Activated naive CD4-positive, alpha-beta T cell treated with anti-CD3 and anti-CD28 coated beads, Interleukin-2, amount 50 U/mL, for 24 hours (primary cell): ENCODE data around the gene SNX21.

Experiments
- H3K27ac Mint-ChIP-seq: one replicate; pipeline ENCODE4 v1.8.0; 2021; ENCODE audit warnings: mild to moderate bottlenecking, mixed read lengths
- H3K27me3 Mint-ChIP-seq: one replicate; pipeline ENCODE4 v1.8.0; 2021; ENCODE audit warnings: mixed read lengths
- H3K36me3 Mint-ChIP-seq: one replicate; pipeline ENCODE4 v1.8.0; 2021; ENCODE audit warnings: mixed read lengths
- H3K4me1 Mint-ChIP-seq: one replicate; pipeline ENCODE4 v1.8.0; 2021; ENCODE audit warnings: mixed read lengths
- H3K4me3 Mint-ChIP-seq: one replicate; pipeline ENCODE4 v1.8.0; 2021; ENCODE audit warnings: mild to moderate bottlenecking, mixed read lengths
- H3K9me3 Mint-ChIP-seq: one replicate; pipeline ENCODE4 v1.8.0; 2021; ENCODE audit warnings: mixed read lengths

The SNX21 gene

DNA sequence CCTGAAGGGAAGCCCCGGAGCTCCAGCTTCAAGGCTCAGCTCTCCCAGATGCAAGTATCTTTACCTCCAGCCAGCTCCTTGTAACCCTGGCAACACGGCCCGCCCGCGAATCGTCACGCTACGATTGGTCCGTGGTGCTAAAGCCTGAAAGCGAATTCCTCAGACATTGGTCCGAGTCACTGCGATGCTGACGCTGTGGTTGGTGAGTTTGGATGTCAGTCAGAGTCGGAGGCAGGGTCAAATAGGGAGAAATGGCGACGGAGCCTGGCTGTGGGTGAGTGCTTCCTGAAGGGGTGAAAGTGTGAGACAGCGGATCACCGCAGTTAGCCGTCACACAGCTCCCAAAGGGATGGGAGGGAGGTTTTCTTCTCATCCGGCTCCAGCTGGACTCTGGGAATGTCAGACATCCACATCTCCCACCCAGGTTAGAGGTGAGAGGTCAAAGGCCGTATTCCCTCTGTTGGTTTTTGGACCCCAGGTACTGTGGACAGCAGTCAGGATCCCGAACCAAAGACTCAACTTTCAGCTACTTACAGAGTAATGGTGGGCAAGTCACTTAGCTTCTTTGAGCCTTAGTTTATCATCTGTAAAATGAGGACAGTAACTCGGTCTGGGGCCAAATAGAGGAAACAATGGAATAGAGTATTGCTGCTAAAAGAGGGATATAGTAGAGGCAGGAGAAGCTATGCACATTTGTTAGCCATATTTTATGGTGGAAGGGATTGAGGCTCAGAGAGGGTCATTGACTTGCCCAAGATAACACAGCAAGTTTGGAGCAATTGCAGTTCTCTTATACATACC lies 47.6 kb downstream of the SNX21 start, which contains the start of gene ZSWIM1:
ZSWIM1 (plus strand) TSS at position 240 of the 801 bp plus-strand sequence. CDS start 1,366 bp downstream, outside the sequence.
- H3K9me3 Mint-ChIP-seq = no peaks in the 10 kb centered on the region
- peak within 1 kb of the TSS; percentile 91 for H3K27ac Mint-ChIP-seq
- H3K36me3 Mint-ChIP-seq = peaks cover 13% of the 10 kb centered on the region
- H3K4me3 Mint-ChIP-seq = peak within 1 kb of the TSS; percentile 91
- peaks cover 45% of the 10 kb centered on the region for H3K4me1 Mint-ChIP-seq
- H3K27me3 Mint-ChIP-seq = no peaks in the 10 kb centered on the region

DNA sequence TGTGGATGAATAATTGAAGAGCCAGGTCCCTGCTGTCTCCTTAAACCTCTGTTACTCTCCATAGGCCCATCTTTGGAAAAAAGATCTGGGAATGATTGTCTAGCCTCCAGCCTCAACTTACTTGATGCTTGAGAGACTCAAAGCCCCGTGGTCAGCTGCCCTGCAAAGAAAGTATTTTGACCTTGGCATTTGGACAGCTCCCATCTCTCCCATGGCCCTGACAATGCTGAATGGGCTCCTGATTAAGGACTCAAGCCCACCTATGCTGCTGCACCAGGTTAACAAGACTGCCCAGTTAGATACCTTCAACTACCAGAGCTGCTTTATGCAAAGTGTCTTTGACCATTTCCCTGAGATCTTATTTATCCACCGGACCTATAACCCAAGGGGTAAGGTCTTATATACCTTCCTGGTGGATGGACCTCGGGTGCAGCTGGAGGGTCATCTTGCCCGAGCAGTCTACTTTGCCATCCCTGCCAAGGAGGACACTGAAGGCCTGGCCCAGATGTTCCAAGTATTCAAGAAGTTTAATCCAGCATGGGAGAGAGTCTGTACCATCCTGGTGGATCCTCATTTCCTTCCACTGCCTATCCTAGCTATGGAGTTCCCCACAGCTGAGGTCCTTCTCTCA lies 49.0 kb downstream of the SNX21 start:
- H3K4me3 Mint-ChIP-seq = peak overlapping the region; percentile 84
- H3K27ac Mint-ChIP-seq = peak overlapping the region; percentile 81
- H3K9me3 Mint-ChIP-seq = no peaks in the 10 kb centered on the region
- peaks cover 12% of the 10 kb centered on the region for H3K36me3 Mint-ChIP-seq
- H3K4me1 Mint-ChIP-seq = peaks cover 49% of the 10 kb centered on the region
- no peaks in the 10 kb centered on the region for H3K27me3 Mint-ChIP-seq

GRCh38 chr20:45883100-45883469 lies 49.5 kb downstream of the SNX21 start:
- peak overlapping the region; percentile 81 for H3K27ac Mint-ChIP-seq
- peaks cover 51% of the 10 kb centered on the region for H3K4me1 Mint-ChIP-seq
- peaks cover 14% of the 10 kb centered on the region for H3K36me3 Mint-ChIP-seq

DNA sequence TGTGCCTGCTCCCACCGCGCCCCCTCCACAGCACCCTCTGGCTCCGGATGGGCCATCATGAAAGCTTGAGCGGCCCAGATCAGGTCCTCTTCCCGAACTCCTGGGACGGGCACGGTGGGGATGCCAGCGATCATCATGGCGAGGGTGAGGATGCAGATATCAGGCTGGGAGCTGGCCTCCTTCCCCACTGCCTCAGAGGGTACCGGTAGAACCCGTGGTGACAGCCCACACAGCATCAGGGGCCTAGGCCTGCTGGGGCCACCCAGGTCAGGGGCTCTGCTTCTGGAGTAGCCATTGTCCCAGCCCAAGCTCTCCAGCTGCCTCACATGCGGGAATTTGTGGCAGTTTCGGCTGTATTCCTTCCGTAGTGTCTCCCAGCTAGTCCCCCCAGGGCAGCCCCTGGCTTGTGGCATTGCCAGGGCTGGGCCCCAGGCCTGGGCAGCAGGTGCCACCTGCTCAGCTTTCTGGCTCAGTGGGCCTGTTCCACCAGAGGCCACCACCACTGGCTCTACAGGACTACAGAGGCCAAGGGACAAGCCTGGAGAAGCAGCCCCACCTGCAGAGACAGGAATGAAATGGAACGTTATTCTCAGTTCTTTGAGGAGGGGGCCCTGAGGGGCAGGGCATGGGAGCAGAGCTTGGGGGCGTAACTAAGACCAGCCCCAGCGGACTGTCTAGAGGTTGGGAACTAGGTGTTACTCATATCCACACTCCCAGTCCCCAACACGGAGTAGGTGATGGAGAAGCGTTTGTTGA lies 53.2 kb downstream of the SNX21 start:
- Mint-ChIP-seq H3K4me1 (peaks cover 57% of the 10 kb centered on the region), H3K4me3 (no peak overlapping the region), H3K27me3 (no peaks in the 10 kb centered on the region)

More at GRCh38 chr20:45883100-45883469, 49.5 kb downstream of the SNX21 start:
- H3K27me3 Mint-ChIP-seq = no peaks in the 10 kb centered on the region
- peak overlapping the region; percentile 55 for H3K4me3 Mint-ChIP-seq
- no peaks in the 10 kb centered on the region for H3K9me3 Mint-ChIP-seq

GRCh38 chr20:45887346-45887715 lies 53.7 kb downstream of the SNX21 start, which contains the start of gene SPATA25:
Gene SPATA25, minus strand, starts transcription at chr20:45887622. Its CDS starts 32 bp downstream, at chr20:45887590.
- Mint-ChIP-seq H3K27ac (peak within 1 kb of the TSS; percentile 59), H3K27me3 (no peaks in the 10 kb centered on the region), H3K4me1 (peaks cover 57% of the 10 kb centered on the region), H3K4me3 (no peak within 1 kb of the TSS), H3K36me3 (peaks cover 11% of the 10 kb centered on the region), H3K9me3 (no peaks in the 10 kb centered on the region)

More for the DNA sequence above, 53.2 kb downstream of the SNX21 start:
- Mint-ChIP-seq H3K36me3 (peaks cover 14% of the 10 kb centered on the region), H3K9me3 (no peaks in the 10 kb centered on the region), H3K27ac (peak overlapping the region; percentile 59)

DNA sequence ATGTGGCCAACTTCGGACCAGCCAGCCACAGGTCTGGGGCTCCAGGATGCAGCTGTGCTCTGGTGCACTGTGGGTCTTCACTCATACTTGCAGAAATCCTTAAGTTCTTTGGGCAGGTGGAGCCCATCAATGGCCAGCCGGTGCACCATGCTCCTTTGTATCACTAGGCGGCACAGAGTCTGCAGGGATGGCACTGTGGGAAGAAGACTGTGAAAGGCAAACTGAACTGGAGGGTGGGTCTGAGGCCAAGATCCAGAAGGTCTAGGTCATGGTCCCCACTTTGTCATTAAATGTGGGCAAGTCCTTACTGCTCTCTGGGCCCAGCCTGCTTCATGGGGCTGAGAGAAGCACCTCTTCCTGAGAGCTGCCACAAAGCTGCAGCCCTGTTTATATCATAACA lies 55.1 kb downstream of the SNX21 start:
- Mint-ChIP-seq H3K4me1 (peaks cover 54% of the 10 kb centered on the region), H3K9me3 (no peaks in the 10 kb centered on the region), H3K27me3 (no peaks in the 10 kb centered on the region), H3K27ac (peak overlapping the region; percentile 23), H3K36me3 (peaks cover 6% of the 10 kb centered on the region), H3K4me3 (no peak overlapping the region)

DNA sequence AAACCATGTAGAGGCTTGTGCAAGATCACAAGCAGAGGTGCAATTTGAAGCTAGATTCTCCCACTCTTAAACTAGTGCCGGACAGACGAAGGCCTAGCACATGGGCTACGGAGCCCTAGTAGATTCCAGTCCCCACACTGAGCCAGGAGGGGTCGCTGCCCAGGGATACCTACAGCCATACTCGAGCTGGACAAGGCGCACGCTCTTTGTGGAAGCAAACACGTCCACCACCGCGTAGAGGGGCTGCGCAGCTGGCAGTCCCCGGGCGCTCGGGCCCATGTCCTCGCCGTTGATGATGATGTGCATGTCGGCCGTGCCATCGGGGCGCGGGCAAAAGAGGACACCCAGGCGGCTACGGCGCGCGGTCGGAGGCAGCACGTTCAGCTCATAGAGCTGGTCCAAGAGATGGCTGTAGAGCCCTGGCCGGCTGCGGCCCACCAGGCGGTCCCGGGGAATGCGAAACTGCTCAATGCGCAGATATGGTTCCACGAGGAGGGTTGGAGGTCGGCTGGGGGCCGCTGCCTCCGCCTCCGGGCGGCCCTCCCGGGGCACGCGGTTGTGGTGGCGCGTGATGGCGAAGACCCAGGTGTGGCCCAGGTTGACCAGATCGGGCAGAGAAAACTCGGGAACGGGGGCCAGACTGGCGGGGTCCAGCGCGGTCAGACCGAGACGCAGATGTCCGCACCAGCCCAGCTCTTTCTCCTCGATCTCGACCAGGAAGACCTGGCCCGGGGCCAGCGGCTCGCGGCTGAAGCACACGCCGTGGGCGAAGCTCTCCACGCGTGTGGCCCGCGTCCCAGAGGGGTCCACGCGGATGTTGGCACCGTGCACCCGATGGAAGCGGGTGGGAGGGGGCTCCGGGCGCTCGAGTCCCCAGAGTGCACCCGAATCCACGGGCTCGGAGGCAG lies 56.7 kb downstream of the SNX21 start:
- peaks cover 47% of the 10 kb centered on the region for H3K4me1 Mint-ChIP-seq
- H3K27ac Mint-ChIP-seq = peak overlapping the region; percentile 95
- peaks cover 3% of the 10 kb centered on the region for H3K36me3 Mint-ChIP-seq
- no peaks in the 10 kb centered on the region for H3K27me3 Mint-ChIP-seq
- H3K4me3 Mint-ChIP-seq = peak overlapping the region; percentile 93
- H3K9me3 Mint-ChIP-seq = no peaks in the 10 kb centered on the region

- Mint-ChIP-seq H3K4me1 (peaks cover 41% of the 10 kb centered on the region), H3K4me3 (peak within 1 kb of the TSS; percentile 93), H3K9me3 (no peaks in the 10 kb centered on the region), H3K27ac (peak within 1 kb of the TSS; percentile 95), H3K36me3 (peaks cover 3% of the 10 kb centered on the region), H3K27me3 (no peaks in the 10 kb centered on the region)
Observed at GRCh38 chr20:45890985-45891983, 57.7 kb downstream of the SNX21 start, which contains the start of the genes CTSA and NEURL2. Gene CTSA, plus strand, starts transcription at chr20:45891335. Its CDS starts 234 bp downstream, at chr20:45891569. Gene NEURL2, minus strand, starts transcription at chr20:45891208. Its CDS starts 217 bp downstream, at chr20:45890991.

DNA sequence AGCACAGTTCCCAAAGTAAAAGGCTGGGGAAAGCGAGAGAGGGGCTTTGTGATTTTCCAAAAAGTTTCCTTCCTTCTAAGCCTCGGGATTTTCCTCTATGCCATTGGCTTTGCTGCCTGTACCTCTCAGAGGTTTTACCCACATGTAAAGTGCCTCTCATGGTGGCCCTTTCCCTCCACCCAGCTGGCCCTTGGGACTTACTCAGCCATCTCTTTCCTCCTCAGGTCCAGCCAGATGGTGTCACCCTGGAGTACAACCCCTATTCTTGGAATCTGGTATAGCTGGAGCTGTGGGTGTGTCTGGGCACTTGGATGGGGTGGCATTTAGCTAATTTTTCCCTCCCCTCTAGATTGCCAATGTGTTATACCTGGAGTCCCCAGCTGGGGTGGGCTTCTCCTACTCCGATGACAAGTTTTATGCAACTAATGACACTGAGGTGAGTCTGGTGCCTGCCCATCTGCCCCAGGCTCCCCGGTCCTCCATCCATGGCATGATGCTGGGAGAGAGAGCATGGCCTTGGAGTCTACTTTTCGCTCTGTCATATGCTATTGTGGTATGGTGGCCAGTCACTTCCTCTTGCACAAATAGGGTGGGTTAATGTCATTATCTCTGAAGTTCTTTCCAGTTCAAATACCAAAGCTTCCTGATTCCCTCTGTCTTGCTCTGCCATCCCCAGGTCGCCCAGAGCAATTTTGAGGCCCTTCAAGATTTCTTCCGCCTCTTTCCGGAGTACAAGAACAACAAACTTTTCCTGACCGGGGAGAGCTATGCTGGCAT lies 58.6 kb downstream of the SNX21 start:
- no peaks in the 10 kb centered on the region for H3K9me3 Mint-ChIP-seq
- peaks cover 40% of the 10 kb centered on the region for H3K4me1 Mint-ChIP-seq

More for the DNA sequence above, 58.6 kb downstream of the SNX21 start:
- Mint-ChIP-seq H3K27me3 (no peaks in the 10 kb centered on the region), H3K4me3 (peak overlapping the region; percentile 93), H3K36me3 (peaks cover 3% of the 10 kb centered on the region), H3K27ac (peak overlapping the region; percentile 55)
